H9 (cell line): ENCODE results near the gene TMEM178B. TPM values are rescaled to one million over a fixed set of nuclear protein-coding genes. Genes with fewer than 3 reads are reported as not detected.

Experiments used
- DNase-seq: peaks from one replicate; pipeline ENCODE4 v3.0.0-alpha.2; 2017
- H2AFZ ChIP-seq: one replicate; pipeline ENCODE4 v1.6.1; 2013; ENCODE audit warnings: mild to moderate bottlenecking, low read length, control low read depth, moderate library complexity
- H2AK5ac ChIP-seq: 2 replicates; pipeline ENCODE4 v1.6.1; 2013; ENCODE audit warnings: low read length, control low read depth, mixed read lengths; ENCODE audit not compliant: insufficient read length
- H2BK120ac ChIP-seq: one replicate; pipeline ENCODE4 v1.6.1; 2013; ENCODE audit warnings: low read depth, mild to moderate bottlenecking, low read length, control low read depth, inconsistent platforms; ENCODE audit not compliant: poor library complexity, severe bottlenecking
- H2BK12ac ChIP-seq: 2 replicates; pipeline ENCODE4 v1.6.1; 2013; ENCODE audit warnings: low read length, control low read depth, mixed read lengths, low read depth; ENCODE audit not compliant: insufficient read length
- H2BK15ac ChIP-seq: 2 replicates; pipeline ENCODE4 v1.6.1; 2013; ENCODE audit warnings: low read depth, low read length, control low read depth
- H2BK20ac ChIP-seq: one replicate; pipeline ENCODE4 v1.6.1; 2013; ENCODE audit warnings: low read depth, mild to moderate bottlenecking, low read length, control low read depth, inconsistent platforms; ENCODE audit not compliant: poor library complexity, severe bottlenecking
- H2BK5ac ChIP-seq: 2 replicates; pipeline ENCODE4 v1.6.1; 2013; ENCODE audit warnings: low read length, control low read depth, mixed read lengths; ENCODE audit not compliant: insufficient read length
- H3K14ac ChIP-seq: 2 replicates; pipeline ENCODE4 v1.6.1; 2013; ENCODE audit warnings: low read length, control low read depth; ENCODE audit not compliant: insufficient read depth
- H3K18ac ChIP-seq: 2 replicates; pipeline ENCODE4 v1.6.1; 2013; ENCODE audit warnings: low read depth, mild to moderate bottlenecking, mixed read lengths, low read length, control low read depth; ENCODE audit not compliant: insufficient read length
- H3K23ac ChIP-seq: 2 replicates; pipeline ENCODE4 v1.6.1; 2013; ENCODE audit warnings: low read length, control low read depth, mixed read lengths, low read depth; ENCODE audit not compliant: insufficient read length
- H3K23me2 ChIP-seq: 2 replicates; pipeline ENCODE4 v1.6.1; 2013; ENCODE audit warnings: low read depth, mild to moderate bottlenecking, mixed read lengths, low read length, control low read depth; ENCODE audit not compliant: insufficient read length, poor library complexity, severe bottlenecking
- H3K27ac ChIP-seq: 2 replicates; pipeline ENCODE4 v1.5.1; 2013; ENCODE audit warnings: low read length, control low read depth, mixed read lengths, low read depth; ENCODE audit not compliant: insufficient read length
- H3K27me3 ChIP-seq: 2 replicates; pipeline ENCODE4 v1.6.1; 2013; ENCODE audit warnings: low read length, control low read depth, inconsistent platforms; ENCODE audit not compliant: insufficient read depth
- H3K4ac ChIP-seq: 2 replicates; pipeline ENCODE4 v1.6.1; 2013; ENCODE audit warnings: low read depth, mild to moderate bottlenecking, control low read depth, inconsistent platforms, low read length, moderate library complexity
- H3K4me1 ChIP-seq: 2 replicates; pipeline ENCODE4 v1.6.1; 2013; ENCODE audit warnings: low read length, control low read depth, inconsistent platforms; ENCODE audit not compliant: insufficient read depth
- H3K4me2 ChIP-seq: 2 replicates; pipeline ENCODE4 v1.6.1; 2013; ENCODE audit warnings: low read length, control low read depth, mixed read lengths; ENCODE audit not compliant: insufficient read length, insufficient read depth
- H3K56ac ChIP-seq: 2 replicates; pipeline ENCODE4 v1.6.1; 2013; ENCODE audit warnings: low read depth, mild to moderate bottlenecking, mixed read lengths, low read length, control low read depth; ENCODE audit not compliant: insufficient read length
- H3K79me1 ChIP-seq: 2 replicates; pipeline ENCODE4 v1.6.1; 2013; ENCODE audit warnings: low read depth, mild to moderate bottlenecking, moderate library complexity, low read length, control low read depth, inconsistent platforms; ENCODE audit not compliant: insufficient read depth, poor library complexity, severe bottlenecking
- H3K79me2 ChIP-seq: 2 replicates; pipeline ENCODE4 v1.6.1; 2013; ENCODE audit warnings: low read length, control low read depth, inconsistent platforms; ENCODE audit not compliant: insufficient read depth
- H3K9ac ChIP-seq: 2 replicates; pipeline ENCODE4 v1.6.1; 2013; ENCODE audit warnings: low read length, control low read depth, mixed read lengths; ENCODE audit not compliant: insufficient read length; ENCODE audit errors: extremely low read depth
- H3K9me3 ChIP-seq: one replicate; pipeline ENCODE4 v1.6.1; 2013; ENCODE audit warnings: low read depth, low read length, inconsistent platforms; ENCODE audit not compliant: control insufficient read depth
- H3T11ph ChIP-seq: one replicate; pipeline ENCODE4 v1.6.1; 2013; ENCODE audit warnings: mild to moderate bottlenecking, low read length, control low read depth, inconsistent platforms
- H4K20me1 ChIP-seq: one replicate; pipeline ENCODE4 v1.6.1; 2013; ENCODE audit not compliant: control insufficient read depth, insufficient read length, insufficient read depth
- H4K5ac ChIP-seq: 2 replicates; pipeline ENCODE4 v1.6.1; 2013; ENCODE audit warnings: low read depth, mild to moderate bottlenecking, mixed read lengths, low read length, control low read depth; ENCODE audit not compliant: insufficient read length
- H4K8ac ChIP-seq: replicated peaks from 2 replicates; pipeline ENCODE4 v1.6.1; 2013; ENCODE audit warnings: low read length, control low read depth, mixed read lengths, low read depth; ENCODE audit not compliant: insufficient read length
- H4K91ac ChIP-seq: 2 replicates; pipeline ENCODE4 v1.6.1; 2013; ENCODE audit warnings: low read depth, mild to moderate bottlenecking, moderate library complexity, mixed read lengths, low read length, control low read depth; ENCODE audit not compliant: insufficient read length
- H3K27ac Mint-ChIP-seq, 3 experiments: 2 replicates in 2 of 3; 3 replicates in 1 of 3; pipeline ENCODE4 v1.8.0; 2020 to 2021; ENCODE audit warnings: mixed read lengths in 3 of 3, mild to moderate bottlenecking in 1 of 3, moderate library complexity in 1 of 3
- H3K27me3 Mint-ChIP-seq: 2 replicates; pipeline ENCODE4 v1.8.0; 2021; ENCODE audit warnings: low read depth, mild to moderate bottlenecking, moderate library complexity, mixed read lengths
- H3K36me3 Mint-ChIP-seq, 3 experiments: 2 replicates in 2 of 3; 3 replicates in 1 of 3; pipeline ENCODE4 v1.8.0; 2020 to 2021; ENCODE audit warnings: low read depth in 3 of 3, mixed read lengths in 3 of 3; ENCODE audit not compliant: insufficient read depth in 1 of 3
- H3K4me1 Mint-ChIP-seq, 2 experiments: 2 replicates each; pipeline ENCODE4 v1.8.0; 2020; ENCODE audit warnings: mixed read lengths in 2 of 2
- H3K4me3 Mint-ChIP-seq, 2 experiments: 2 replicates in 1 of 2; 3 replicates in 1 of 2; pipeline ENCODE4 v1.8.0; 2020 to 2021; ENCODE audit warnings: mild to moderate bottlenecking in 2 of 2, mixed read lengths in 2 of 2, moderate library complexity in 1 of 2
- H3K9me3 Mint-ChIP-seq, 2 experiments: 2 replicates in 1 of 2; 3 replicates in 1 of 2; pipeline ENCODE4 v1.8.0; 2020; ENCODE audit warnings: mild to moderate bottlenecking in 2 of 2, mixed read lengths in 2 of 2, moderate library complexity in 1 of 2
- CTCF ChIP-seq: fragments of 200-600 bp; sonication (generic); conservative IDR thresholded peaks from 3 replicates; pipeline ENCODE4 v1.8.0; 2021; ENCODE audit warnings: antibody characterized with exemption, mild to moderate bottlenecking
- WGBS: extraction: QIAGEN DNeasy Blood & Tissue Kit; methylation state at CpG from one replicate; pipeline ENCODE4 v1.1.7; 2013; ENCODE audit warnings: missing lambda C conversion rate, low lambda C conversion rate, mixed read lengths; ENCODE audit not compliant: insufficient read length; ENCODE audit errors: extremely low coverage; 5-methylcytosine and 5-hydroxymethylcytosine counted together
- total RNA-seq: library from RNA; stranded (reverse); gene quantifications from 2 replicates; pipeline ENCODE4 v1.2.1, GENCODE V29; 2021

TMEM178B gene
- total RNA-seq, 1 experiment from 2014 or later, result 11.3 TPM

GRCh38 chr7:141043616-141044015 is 30.2 kb upstream of the TMEM178B start:
- Histone ChIP-seq H3K79me2 (no peaks in the 10 kb centered on the region), H3K9ac (no peak overlapping the region), H3K79me1 (no peaks in the 10 kb centered on the region), H3K23ac (no peak overlapping the region), H3K9me3 (no peaks in the 10 kb centered on the region), H3K18ac (no peak overlapping the region), H2BK20ac (no peak overlapping the region), H4K91ac (no peak overlapping the region), H3T11ph (no peak overlapping the region), H3K23me2 (no peaks in the 10 kb centered on the region), H4K8ac (no peak overlapping the region), H2BK120ac (no peak overlapping the region), H2AFZ (no peak overlapping the region), H2BK5ac (no peak overlapping the region), H3K4me1 (no peaks in the 10 kb centered on the region), H3K56ac (no peak overlapping the region), H2BK12ac (no peak overlapping the region), H2AK5ac (no peak overlapping the region), H3K14ac (no peak overlapping the region), H4K20me1 (no peaks in the 10 kb centered on the region), H3K27me3 (no peaks in the 10 kb centered on the region), H3K27ac (no peak overlapping the region), H3K4me2 (no peak overlapping the region), H2BK15ac (no peak overlapping the region), H4K5ac (no peak overlapping the region), H3K4ac (no peak overlapping the region)
- no peaks in the 10 kb centered on the region for H3K36me3 Mint-ChIP-seq
- peaks cover 3 to 12% of the 10 kb centered on the region in 2 experiments; a peak in 2 of 4 replicates for H3K4me1 Mint-ChIP-seq
- no peak for DNase-seq
- WGBS, result no CpG with 5 or more reads among the region's 4 CpGs
- no peak overlapping the region for H3K27ac Mint-ChIP-seq
- H3K9me3 Mint-ChIP-seq, result peaks cover 0 to 3% of the 10 kb centered on the region in 2 experiments; a peak in 2 of 5 replicates
- no peaks in the 10 kb centered on the region for H3K27me3 Mint-ChIP-seq
- no peak for TF ChIP-seq CTCF
- H3K4me3 Mint-ChIP-seq, result no peak overlapping the region
